ENCODE data around the gene MPIG6B. TPM values are rescaled to one million over a fixed set of nuclear protein-coding genes. Genes with fewer than 3 reads are reported as not detected.

MPIG6B gene
- polyA plus RNA-seq, 3 donors: 0.09 to 0.75 (median 0.68) TPM

- H3K4me3 ChIP-seq (replicated peaks in 1 of 3; ENCODE audit: low read depth in 2 of 3, low read length in 3 of 3): no peak overlapping the region
- Mint-ChIP-seq H3K4me3 (no peak overlapping the region), H3K36me3 (peaks cover 26 to 31% of the 10 kb centered on the region in 2 donors), H3K27me3 (ENCODE audit: low read depth in 3 of 3) (peaks cover 0 to 2% (median 0%) of the 10 kb centered on the region in 3 donors), H3K27ac (peak overlapping the region in 3 of 7 donors; percentile 15 to 67 (median 26)), H3K4me1 (peaks cover 21% of the 10 kb centered on the region), H3K9me3 (no peaks in the 10 kb centered on the region)
- no peaks in the 10 kb centered on the region for H3K27me3 ChIP-seq (ENCODE audit: control insufficient read depth in 2 of 2, insufficient read depth in 2 of 2, low read length in 2 of 2)
- no peak overlapping the region for H3K27ac ChIP-seq (ENCODE audit: low read depth in 1 of 2, low read length in 2 of 2)
- H4K20me1 ChIP-seq (ENCODE audit: insufficient read depth, low read length): no peaks in the 10 kb centered on the region
- no peak overlapping the region for H3K4me2 ChIP-seq (replicated peaks; ENCODE audit: extremely low read depth, low read length, poor library complexity, severe bottlenecking)
- DNase-seq: no peak
- H2AFZ ChIP-seq (ENCODE audit: insufficient read depth, low read depth, low read length, poor library complexity, severe bottlenecking): no peak overlapping the region
- no peak overlapping the region for H3K9ac ChIP-seq (ENCODE audit: insufficient read depth, low read length, poor library complexity, severe bottlenecking)
- no peak for TF ChIP-seq CTCF (IDR thresholded peaks at IDR 0.05)
- H3K79me2 ChIP-seq (ENCODE audit: insufficient read depth, low read length): peaks cover 19% of the 10 kb centered on the region
- no peaks in the 10 kb centered on the region for H3K9me3 ChIP-seq (replicated peaks in 1 of 2; ENCODE audit: control insufficient read depth in 1 of 2, insufficient read depth in 1 of 2, low read length in 2 of 2)
- intact Hi-C loops (cut with micrococcal nuclease): no loop called here
- H3K36me3 ChIP-seq (replicated peaks in 1 of 2; ENCODE audit: control insufficient read depth in 1 of 2, insufficient read depth in 2 of 2, low read length in 2 of 2): peaks cover under 1 to 25% of the 10 kb centered on the region in 2 donors
- WGBS (ENCODE audit: insufficient coverage): no CpG with 5 or more reads among the region's 1 CpG
- H3K4me1 ChIP-seq (ENCODE audit: control insufficient read depth in 1 of 2, insufficient read depth in 2 of 2, low read length in 2 of 2): peaks cover 13 to 22% of the 10 kb centered on the region in 2 donors
These were observed 21.2 kb downstream of the MPIG6B start for GRCh38 chr6:31744422-31744821.

GRCh38 chr6:31749301-31750036 is 26.3 kb downstream of the MPIG6B start:
- no peaks in the 10 kb centered on the region for H3K9me3 ChIP-seq (replicated peaks in 1 of 2; ENCODE audit: control insufficient read depth in 1 of 2, insufficient read depth in 1 of 2, low read length in 2 of 2)
- no peak for DNase-seq
- H3K4me3 ChIP-seq (replicated peaks in 1 of 3; ENCODE audit: low read depth in 2 of 3, low read length in 3 of 3): no peak overlapping the region
- H3K36me3 Mint-ChIP-seq: peaks cover 18 to 21% of the 10 kb centered on the region in 2 donors
- H3K4me3 Mint-ChIP-seq: no peak overlapping the region
- H3K4me2 ChIP-seq (replicated peaks; ENCODE audit: extremely low read depth, low read length, poor library complexity, severe bottlenecking): no peak overlapping the region
- peak overlapping the region in 1 of 7 donors; percentile 50 for H3K27ac Mint-ChIP-seq
- peaks cover 2 to 15% of the 10 kb centered on the region in 2 donors for H3K36me3 ChIP-seq (replicated peaks in 1 of 2; ENCODE audit: control insufficient read depth in 1 of 2, insufficient read depth in 2 of 2, low read length in 2 of 2)
- H3K4me1 ChIP-seq (ENCODE audit: control insufficient read depth in 1 of 2, insufficient read depth in 2 of 2, low read length in 2 of 2): no peaks in the 10 kb centered on the region
- H2AFZ ChIP-seq (ENCODE audit: insufficient read depth, low read depth, low read length, poor library complexity, severe bottlenecking): no peak overlapping the region
- 100% methylated on average over 4 of the region's 8 CpGs for WGBS (ENCODE audit: insufficient coverage)
- no peaks in the 10 kb centered on the region for H4K20me1 ChIP-seq (ENCODE audit: insufficient read depth, low read length)
- no peaks in the 10 kb centered on the region for H3K79me2 ChIP-seq (ENCODE audit: insufficient read depth, low read length)
- H3K27me3 Mint-ChIP-seq (ENCODE audit: low read depth in 3 of 3): no peaks in the 10 kb centered on the region
- H3K27me3 ChIP-seq (ENCODE audit: control insufficient read depth in 2 of 2, insufficient read depth in 2 of 2, low read length in 2 of 2): no peaks in the 10 kb centered on the region
- intact Hi-C loops (cut with micrococcal nuclease): loop anchor here in 1 of 2 donors (5.0 kb wide), 1 partner anchor 43 kb away; no protein-coding TSS in a partner anchor
- H3K9me3 Mint-ChIP-seq: no peaks in the 10 kb centered on the region
- no peak overlapping the region for H3K9ac ChIP-seq (ENCODE audit: insufficient read depth, low read length, poor library complexity, severe bottlenecking)
- no peak for TF ChIP-seq CTCF (IDR thresholded peaks at IDR 0.05)
- H3K4me1 Mint-ChIP-seq: no peaks in the 10 kb centered on the region
- no peak overlapping the region for H3K27ac ChIP-seq (ENCODE audit: low read depth in 1 of 2, low read length in 2 of 2)
